ENCODE results near the gene FABP7.

DNA sequence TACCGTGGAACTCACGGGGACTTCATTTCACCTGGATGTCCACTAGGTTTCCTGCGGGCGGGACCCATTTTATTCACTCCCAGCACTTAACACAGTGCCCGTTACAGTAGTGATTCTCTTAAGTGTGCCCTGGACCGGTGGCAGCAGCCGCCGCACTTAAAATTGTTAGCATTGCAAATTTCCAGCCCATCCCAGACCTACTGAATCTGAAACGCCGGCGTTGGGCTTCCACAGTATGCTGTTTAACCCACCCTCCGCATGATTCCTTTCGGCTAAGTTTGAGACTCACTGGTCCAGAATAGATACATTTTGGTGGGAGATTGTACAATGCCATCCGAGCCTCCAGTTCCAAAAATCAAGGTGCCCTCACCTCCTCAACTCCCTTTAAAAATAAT, 10.5 kb downstream of the FABP7 start:
- TF ChIP-seq, protein P1, sequence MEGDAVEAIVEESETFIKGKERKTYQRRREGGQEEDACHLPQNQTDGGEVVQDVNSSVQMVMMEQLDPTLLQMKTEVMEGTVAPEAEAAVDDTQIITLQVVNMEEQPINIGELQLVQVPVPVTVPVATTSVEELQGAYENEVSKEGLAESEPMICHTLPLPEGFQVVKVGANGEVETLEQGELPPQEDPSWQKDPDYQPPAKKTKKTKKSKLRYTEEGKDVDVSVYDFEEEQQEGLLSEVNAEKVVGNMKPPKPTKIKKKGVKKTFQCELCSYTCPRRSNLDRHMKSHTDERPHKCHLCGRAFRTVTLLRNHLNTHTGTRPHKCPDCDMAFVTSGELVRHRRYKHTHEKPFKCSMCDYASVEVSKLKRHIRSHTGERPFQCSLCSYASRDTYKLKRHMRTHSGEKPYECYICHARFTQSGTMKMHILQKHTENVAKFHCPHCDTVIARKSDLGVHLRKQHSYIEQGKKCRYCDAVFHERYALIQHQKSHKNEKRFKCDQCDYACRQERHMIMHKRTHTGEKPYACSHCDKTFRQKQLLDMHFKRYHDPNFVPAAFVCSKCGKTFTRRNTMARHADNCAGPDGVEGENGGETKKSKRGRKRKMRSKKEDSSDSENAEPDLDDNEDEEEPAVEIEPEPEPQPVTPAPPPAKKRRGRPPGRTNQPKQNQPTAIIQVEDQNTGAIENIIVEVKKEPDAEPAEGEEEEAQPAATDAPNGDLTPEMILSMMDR (IDR thresholded peaks at IDR 0.05): no peak
- no peak for TF ChIP-seq POLR2A (IDR thresholded peaks at IDR 0.05)

All from transverse colon (tissue), 3 donors.